GM23338 (cell line): Measurements from ENCODE around the gene GH1. TPM values are rescaled to one million over a fixed set of nuclear protein-coding genes. Genes with fewer than 3 reads are reported as not detected.

ENCODE experiments used
- ETS1 ChIP-seq: IDR thresholded peaks from 2 replicates; pipeline ENCODE4 v1.6.1; 2016; ENCODE audit warnings: antibody characterized with exemption
- EZH2 ChIP-seq: fragments of 200-600 bp; sonication (generic); IDR thresholded peaks from one replicate; pipeline ENCODE4 v1.8.0; 2017; ENCODE audit warnings: antibody characterized with exemption, mild to moderate bottlenecking, low read depth; ENCODE audit not compliant: unreplicated experiment
- JUNB ChIP-seq: IDR thresholded peaks from one replicate; pipeline ENCODE4 v1.6.1; 2016; ENCODE audit warnings: antibody characterized with exemption; ENCODE audit not compliant: unreplicated experiment
- NANOG ChIP-seq: IDR thresholded peaks from 2 replicates; pipeline ENCODE4 v1.6.1; 2016; ENCODE audit warnings: antibody characterized with exemption, borderline replicate concordance
- POLR2AphosphoS5 ChIP-seq: IDR thresholded peaks from 2 replicates; pipeline ENCODE4 v1.6.1; 2016; ENCODE audit warnings: antibody characterized with exemption, low read depth
- ZNF114 ChIP-seq: fragments of 250-450 bp; sonication (Bioruptor Pico); IDR thresholded peaks from 2 replicates; pipeline ENCODE4 v1.5.0; 2020; ENCODE audit warnings: mild to moderate bottlenecking, moderate library complexity
- ZNF462 ChIP-seq: fragments of 250-450 bp; sonication (Bioruptor Pico); IDR thresholded peaks from 2 replicates; pipeline ENCODE4 v1.5.0; 2020; ENCODE audit warnings: mild to moderate bottlenecking, moderate library complexity
- polyA plus RNA-seq: library from polyadenylated mRNA; unstranded; fragments of >200 nt; fragmentation: Nextera tagmentation; extraction: Ambion mirVana; gene quantifications from 2 replicates; pipeline ENCODE4 v1.2.1, GENCODE V29; 2016
- total RNA-seq: library from RNA; depleted of rRNA; stranded (reverse); fragments of >200 nt; shearing (Covaris generic); gene quantifications from 2 replicates; pipeline ENCODE4 v1.2.3, GENCODE V29; 2014

Gene GH1
- total and polyA plus RNA-seq, 2 experiments from 2014 or later, result 0.57 TPM; not detected in 1

DNA sequence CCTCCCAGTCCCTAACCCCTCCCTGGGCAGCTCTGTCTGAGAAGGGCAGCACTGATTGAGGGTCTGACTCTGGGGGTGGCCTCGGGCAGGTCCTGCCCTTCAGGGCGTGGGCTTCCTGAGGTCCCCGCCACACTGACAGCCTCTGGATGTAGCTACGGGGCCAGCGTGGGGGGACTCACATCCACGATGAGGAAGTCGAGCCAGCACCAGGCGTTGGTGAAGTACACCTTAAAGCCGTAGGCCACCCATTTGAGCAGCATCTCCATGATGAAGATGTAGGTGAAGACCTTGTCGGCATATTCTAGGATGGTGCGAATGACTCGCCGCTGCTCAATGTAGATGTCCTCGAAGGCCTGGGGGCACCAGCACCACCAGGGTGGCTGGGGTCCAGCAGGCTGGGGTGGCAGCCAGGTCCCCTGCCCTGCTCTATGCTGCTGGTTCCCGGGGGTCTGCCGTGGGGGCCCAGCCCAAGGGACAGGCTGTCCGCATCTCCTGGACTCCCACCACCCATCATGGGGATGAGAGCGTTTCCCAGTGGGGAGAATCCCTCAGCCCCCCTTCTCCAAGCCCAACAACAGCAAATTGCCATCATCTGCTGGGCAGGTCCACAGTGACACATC lies 29.2 kb upstream of the GH1 start (continued):
- TF ChIP-seq ZNF462, result no peak
- no peak for TF ChIP-seq EZH2
- TF ChIP-seq JUNB, result no peak
- no peak for TF ChIP-seq NANOG
- no peak for TF ChIP-seq POLR2AphosphoS5
- no peak for TF ChIP-seq ETS1
- TF ChIP-seq ZNF114 (CRISPR knock-in tag), result no peak
